Peyer's patch (tissue), 4 donors: Measurements from ENCODE around the gene MS4A10. TPM values are rescaled to one million over a fixed set of nuclear protein-coding genes. Genes with fewer than 3 reads are reported as not detected.
A peak's percentile ranks its signal among the peaks of the same experiment; 100 is the strongest.

ENCODE experiments used
- DNase-seq, 3 donors: peaks; one replicate each; pipeline ENCODE4 v3.0.0-alpha.2; 2017 to 2019
- H3K27ac ChIP-seq, 4 donors: fragments of 200-600 bp; sonication (generic); one replicate each; pipeline ENCODE4 v1.5.1; 2016 to 2019
- H3K27me3 ChIP-seq, 2 donors: fragments of 200-600 bp; sonication (generic); one replicate each; pipeline ENCODE4 v1.5.1; 2019
- H3K36me3 ChIP-seq, 3 donors: fragments of 200-600 bp; sonication (generic); one replicate each; pipeline ENCODE4 v1.5.1; 2016 to 2019
- H3K4me1 ChIP-seq, 4 donors: fragments of 200-600 bp; sonication (generic); one replicate each; pipeline ENCODE4 v1.5.1; 2016 to 2019
- H3K4me3 ChIP-seq, 4 donors: fragments of 200-600 bp; sonication (generic); 1 replicate in 3 of 4; 2 replicates in 1 of 4; pipeline ENCODE4 v1.5.1; 2016 to 2019; ENCODE audit warnings: mild to moderate bottlenecking in 1 of 4
- H3K9me3 ChIP-seq, 4 donors: fragments of 200-600 bp; sonication (generic); one replicate each; pipeline ENCODE4 v1.5.1; 2016 to 2019; ENCODE audit warnings: mild to moderate bottlenecking in 1 of 4
- CTCF ChIP-seq, 6 experiments: fragments of 450-650 bp in 4 of 6; fragments of 200-600 bp in 2 of 6; sonication (generic) in 1 of 6; IDR thresholded peaks; one replicate each; pipeline ENCODE4 v1.5.1; 2017 to 2019; ENCODE audit warnings: antibody characterized with exemption in 6 of 6, mild to moderate bottlenecking in 3 of 6, moderate library complexity in 1 of 6
- POLR2A ChIP-seq, 2 donors: fragments of 450-650 bp; IDR thresholded peaks; one replicate each; pipeline ENCODE4 v1.5.1; 2017; ENCODE audit warnings: antibody characterized with exemption in 2 of 2, mild to moderate bottlenecking in 2 of 2, moderate library complexity in 2 of 2
- total RNA-seq, 4 donors: library from RNA; depleted of rRNA; stranded (reverse); fragments of >200 nt; gene quantifications; one replicate each; pipeline ENCODE4 v1.1.0, GENCODE V29; 2016

Gene MS4A10
- total RNA-seq, 4 donors from 2014 or later: 5.0 to 338 (median 221) TPM

- DNase-seq: peak in 1 of 3 donors; percentile 1
- no peaks in the 10 kb centered on the region for H3K27me3 ChIP-seq
- no peak overlapping the region for H3K4me3 ChIP-seq
- no peaks in the 10 kb centered on the region for H3K36me3 ChIP-seq
- no peak for TF ChIP-seq POLR2A (IDR thresholded peaks at IDR 0.05)
- no peak for TF ChIP-seq CTCF (IDR thresholded peaks at IDR 0.05)
- H3K4me1 ChIP-seq: peaks cover 0 to 29% (median 0%) of the 10 kb centered on the region in 4 donors
- no peaks in the 10 kb centered on the region for H3K9me3 ChIP-seq
- H3K27ac ChIP-seq: peak overlapping the region in 1 of 4 donors; percentile 31
These were observed 8.0 kb upstream of the MS4A10 start for GRCh38 chr11:60777106-60777505.

GRCh38 chr11:60777572-60777971 lies 7.6 kb upstream of the MS4A10 start:
- no peak for TF ChIP-seq CTCF (IDR thresholded peaks at IDR 0.05)
- no peak for TF ChIP-seq POLR2A (IDR thresholded peaks at IDR 0.05)
- Histone ChIP-seq H3K4me1 (peaks cover 0 to 30% (median 0%) of the 10 kb centered on the region in 4 donors), H3K27ac (peak overlapping the region in 1 of 4 donors; percentile 31), H3K4me3 (no peak overlapping the region), H3K36me3 (no peaks in the 10 kb centered on the region), H3K9me3 (no peaks in the 10 kb centered on the region), H3K27me3 (no peaks in the 10 kb centered on the region)
- peak in 2 of 3 donors; percentile 44 to 64 for DNase-seq

GRCh38 chr11:60780065-60780464 lies 5.1 kb upstream of the MS4A10 start:
- H3K9me3 ChIP-seq: no peaks in the 10 kb centered on the region
- no peaks in the 10 kb centered on the region for H3K36me3 ChIP-seq
- H3K4me1 ChIP-seq: peaks cover 0 to 26% (median 0%) of the 10 kb centered on the region in 4 donors
- no peak overlapping the region for H3K4me3 ChIP-seq
- TF ChIP-seq CTCF (IDR thresholded peaks at IDR 0.05): no peak
- no peak for TF ChIP-seq POLR2A (IDR thresholded peaks at IDR 0.05)
- H3K27ac ChIP-seq: peak overlapping the region in 2 of 4 donors; percentile 48 to 75
- DNase-seq: peak in 1 of 3 donors; percentile 6
- H3K27me3 ChIP-seq: no peaks in the 10 kb centered on the region

- peak overlapping the region in 2 of 4 donors; percentile 48 to 75 for H3K27ac ChIP-seq
These were observed 4.4 kb upstream of the MS4A10 start for GRCh38 chr11:60780774-60781173.

GRCh38 chr11:60781286-60781980 lies 3.7 kb upstream of the MS4A10 start:
- Histone ChIP-seq H3K27me3 (no peaks in the 10 kb centered on the region), H3K36me3 (no peaks in the 10 kb centered on the region), H3K9me3 (no peaks in the 10 kb centered on the region), H3K27ac (peak overlapping the region in 3 of 4 donors; percentile 3 to 75 (median 53)), H3K4me3 (no peak overlapping the region), H3K4me1 (peaks cover 0 to 32% (median 0%) of the 10 kb centered on the region in 4 donors)
- TF ChIP-seq CTCF (IDR thresholded peaks at IDR 0.05): no peak
- peak in 1 of 2 donors; percentile 48 for TF ChIP-seq POLR2A (IDR thresholded peaks at IDR 0.05)
- DNase-seq: peak in 2 of 3 donors; percentile 79

More at GRCh38 chr11:60780774-60781173, 4.4 kb upstream of the MS4A10 start:
- H3K27me3 ChIP-seq: no peaks in the 10 kb centered on the region
- no peak for TF ChIP-seq CTCF (IDR thresholded peaks at IDR 0.05)
- no peak for TF ChIP-seq POLR2A (IDR thresholded peaks at IDR 0.05)
- peaks cover 0 to 28% (median 0%) of the 10 kb centered on the region in 4 donors for H3K4me1 ChIP-seq
- H3K4me3 ChIP-seq: no peak overlapping the region
- no peak for DNase-seq
- H3K9me3 ChIP-seq: no peaks in the 10 kb centered on the region
- H3K36me3 ChIP-seq: no peaks in the 10 kb centered on the region
